SHP77 treated with DMSO at 0.1 percent for 48 hours (cell line): ENCODE results near the gene HTRA2.
"Not testable (repeated sequence)": the region's sequence is repeated elsewhere in the genome, so short reads cannot be mapped to it uniquely, and the experiment has no call there.

ENCODE experiments used
- DNase-seq: peaks from one replicate; lab custom pipeline; 2025; lab: John Stamatoyannopoulos, UW

The HTRA2 gene

DNA sequence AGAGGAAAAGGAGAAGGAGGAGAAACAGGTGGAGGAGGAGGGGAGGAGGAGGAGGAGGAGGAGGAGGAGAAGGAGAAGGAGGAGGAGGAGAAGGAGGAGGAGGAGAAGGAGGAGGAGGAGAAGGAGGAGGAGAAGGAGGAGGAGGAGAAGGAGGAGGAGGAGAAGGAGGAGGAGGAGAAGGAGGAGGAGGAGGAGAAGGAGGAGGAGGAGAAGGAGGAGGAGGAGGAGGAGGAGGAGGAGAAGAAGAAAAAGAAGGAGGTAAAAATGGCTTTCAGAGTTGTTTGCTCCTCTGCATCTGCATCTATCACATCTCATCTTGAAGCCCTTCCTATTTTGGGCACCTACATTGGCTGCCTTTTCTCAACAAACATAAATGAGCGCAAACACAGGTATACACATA, 31.3 kb downstream of the HTRA2 start:
- not testable (repeated sequence) for DNase-seq

DNA sequence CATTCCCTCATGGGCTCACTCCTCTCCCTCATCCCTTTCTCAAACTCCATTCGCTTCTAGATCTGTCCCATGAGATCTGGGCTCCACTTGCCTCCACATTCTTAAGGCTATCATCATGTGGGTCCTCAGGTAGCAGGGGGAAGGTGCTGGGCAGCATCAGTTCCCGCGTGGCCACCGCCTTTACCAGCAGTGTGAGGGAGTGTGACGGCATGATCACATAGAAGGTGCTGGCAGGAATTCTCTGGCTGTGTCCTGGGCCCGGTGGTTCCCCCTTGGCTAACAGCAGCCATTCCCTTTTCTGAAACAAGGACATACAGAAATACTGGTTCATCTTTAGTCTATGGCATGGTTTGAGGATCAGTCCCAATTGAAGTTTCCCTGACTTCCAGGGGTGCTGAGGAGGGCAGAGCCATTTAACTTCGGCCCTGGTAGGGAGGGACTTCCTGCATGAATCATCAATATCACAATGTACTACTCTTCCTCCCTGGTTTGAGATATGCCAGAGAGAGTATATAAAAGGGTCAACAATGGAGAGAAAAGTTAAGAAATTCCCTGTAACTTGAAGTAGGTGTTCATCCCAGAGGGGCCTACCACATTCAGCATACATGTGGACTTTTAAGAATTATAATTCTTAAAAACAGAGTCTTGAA, 32.5 kb downstream of the HTRA2 start:
- DNase-seq: no peak

DNA sequence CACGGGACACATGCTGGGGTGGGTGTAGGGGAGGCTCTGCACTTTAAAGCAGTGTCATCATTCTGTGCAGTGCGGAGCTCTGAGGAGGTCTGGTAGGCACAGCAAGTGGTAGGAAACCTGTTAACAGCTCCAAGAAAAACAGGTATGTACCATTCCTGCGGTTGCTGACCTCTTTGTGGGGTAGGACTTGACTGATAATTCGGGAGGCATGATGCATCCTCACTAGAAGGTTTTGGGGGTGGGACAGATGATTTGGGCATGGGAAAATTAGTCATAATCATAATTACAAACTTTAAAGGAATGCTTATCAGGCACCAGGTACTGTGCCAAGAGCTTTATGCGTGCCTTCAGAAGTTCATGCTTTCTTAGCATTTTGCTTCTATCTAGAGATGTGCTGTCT, 34.5 kb downstream of the HTRA2 start:
- no peak for DNase-seq

DNA sequence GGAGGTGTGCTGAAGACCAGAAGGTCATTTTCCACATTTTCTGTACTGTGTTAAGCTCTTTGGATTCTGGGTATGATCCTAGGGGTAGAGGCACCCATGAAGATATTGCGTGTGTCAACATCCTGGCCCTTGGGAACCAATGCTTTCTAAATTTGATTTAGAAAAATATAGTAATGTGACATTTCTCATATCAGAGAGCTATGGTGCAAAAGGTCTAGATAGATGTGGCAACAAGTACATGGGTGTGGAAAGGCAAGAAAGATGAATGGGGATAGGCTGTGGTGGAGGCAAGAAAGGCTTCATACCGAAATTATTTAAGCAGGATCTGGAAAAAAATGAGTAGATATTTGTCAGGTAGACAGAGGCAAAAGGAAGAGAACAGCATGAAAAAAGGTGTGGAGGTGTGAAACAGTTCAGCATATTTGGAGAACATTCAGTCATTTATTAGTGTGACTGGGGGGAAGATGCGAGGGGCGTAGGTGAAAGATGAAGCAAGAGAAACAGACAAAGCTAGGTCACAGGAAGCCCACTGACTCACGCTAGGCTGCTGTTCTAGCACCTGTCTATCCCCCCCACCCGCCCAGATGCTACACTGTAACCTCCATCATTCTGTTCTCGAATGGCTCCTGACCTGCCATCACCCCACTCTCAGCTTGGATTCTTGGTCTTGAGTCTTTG, 36.5 kb downstream of the HTRA2 start:
- no peak for DNase-seq

DNA sequence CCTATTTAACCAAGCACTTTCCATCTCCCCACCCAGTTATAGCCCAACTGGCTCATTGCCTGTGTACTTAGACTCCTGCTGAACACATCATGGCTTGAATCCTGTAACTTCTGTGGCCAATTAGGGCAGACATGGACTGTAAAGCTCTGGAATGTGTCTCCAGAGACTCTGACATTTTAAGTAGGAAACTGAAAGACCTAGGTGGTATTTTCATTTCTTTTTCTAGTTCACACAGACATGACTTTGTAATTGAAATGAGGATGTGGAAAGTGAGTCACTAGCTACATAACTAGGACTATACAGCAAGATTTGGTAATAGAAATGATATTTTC, 37.0 kb downstream of the HTRA2 start:
- no peak for DNase-seq

DNA sequence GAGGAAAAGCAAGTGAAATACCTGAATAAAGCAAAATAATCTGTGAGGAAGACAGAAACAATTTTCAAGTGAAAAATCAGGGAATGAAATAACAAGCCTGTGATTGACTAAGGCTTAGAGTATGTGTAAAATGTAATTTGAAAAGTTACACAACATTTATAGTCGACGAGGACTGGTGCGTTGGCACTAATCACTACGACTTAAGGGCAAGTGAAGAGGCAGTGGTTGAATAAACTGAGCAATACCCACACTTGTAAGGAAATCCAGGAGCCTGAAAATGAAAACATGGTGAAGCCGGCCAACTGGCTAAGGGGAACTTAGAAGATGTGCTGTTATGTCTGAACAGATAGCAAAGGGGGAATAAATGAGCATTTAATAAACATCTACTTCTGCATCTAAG, 38.1 kb downstream of the HTRA2 start:
- DNase-seq: no peak

DNA sequence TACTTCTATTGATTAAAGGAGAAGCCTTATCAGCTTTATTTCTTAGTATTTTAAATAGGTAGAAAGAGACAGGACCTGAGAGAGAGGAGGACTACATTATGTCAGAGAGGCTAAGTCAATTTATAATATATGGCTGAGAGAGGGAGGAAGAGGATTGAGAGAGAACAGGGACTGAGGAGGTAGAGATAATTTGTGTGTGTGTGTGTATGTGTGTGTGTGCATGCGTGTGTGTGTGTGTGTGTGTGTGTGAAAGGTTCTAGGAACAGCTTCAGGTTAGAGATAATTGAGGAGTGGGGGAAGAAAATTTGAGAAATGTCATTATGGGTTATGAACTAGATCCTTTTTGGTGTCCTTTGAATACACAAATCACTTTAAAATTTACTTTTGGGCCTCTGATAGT, 40.0 kb downstream of the HTRA2 start:
- DNase-seq: no peak

DNA sequence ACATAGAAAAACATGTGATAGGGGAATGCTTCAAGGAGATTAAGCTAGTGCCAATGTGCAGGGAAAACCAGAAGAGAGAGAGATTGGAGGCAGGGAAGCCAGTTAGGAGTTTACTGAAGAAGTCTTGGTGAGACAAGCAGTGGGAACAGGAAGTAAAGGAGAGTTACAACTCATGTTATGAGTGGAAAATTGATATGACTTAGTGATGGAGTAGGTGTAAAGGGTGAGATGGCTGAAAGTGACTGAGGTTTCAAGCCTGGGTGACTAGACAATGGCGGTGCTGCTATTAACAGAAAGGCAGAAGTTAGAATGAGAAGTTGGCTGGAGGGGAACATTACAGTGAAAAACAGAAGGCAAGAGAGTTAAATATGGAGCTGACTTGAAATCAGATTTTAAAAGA, 41.3 kb downstream of the HTRA2 start:
- no peak for DNase-seq

DNA sequence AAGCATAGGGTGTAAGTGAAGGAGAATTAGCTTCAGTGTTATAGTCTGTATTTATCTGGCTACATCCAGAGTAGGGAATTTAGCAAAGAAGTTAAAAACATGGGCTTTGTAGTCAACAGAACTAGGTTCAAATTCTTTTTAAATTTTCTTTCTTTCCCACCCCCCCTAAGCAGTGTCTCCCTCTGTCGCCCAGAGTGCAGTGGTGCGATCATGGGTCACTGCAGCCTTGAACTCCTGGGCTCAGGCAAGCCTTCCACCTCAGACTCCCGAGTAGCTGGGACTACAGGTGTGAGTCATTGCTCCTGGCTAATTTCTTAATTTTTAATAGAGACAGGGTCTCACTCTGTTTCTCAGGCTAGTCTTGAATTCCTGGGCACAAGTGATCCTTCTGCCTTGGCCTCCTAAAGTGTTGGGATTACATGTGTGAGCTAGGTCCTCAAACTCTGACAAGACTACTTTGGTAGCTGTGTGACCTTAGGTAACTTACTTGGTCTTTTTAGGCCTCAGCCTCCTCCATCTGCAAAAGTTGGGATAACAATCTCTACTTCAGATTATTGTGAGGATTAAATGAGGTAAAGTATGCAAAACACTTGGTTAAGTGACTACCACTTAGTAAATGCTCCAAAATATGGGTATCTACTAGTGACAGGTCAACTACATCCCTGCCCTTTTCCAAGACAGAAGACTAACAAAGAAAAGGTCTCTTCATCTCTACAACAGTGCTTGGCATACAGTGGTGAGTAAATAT, 42.6 kb downstream of the HTRA2 start:
- no peak for DNase-seq

DNA sequence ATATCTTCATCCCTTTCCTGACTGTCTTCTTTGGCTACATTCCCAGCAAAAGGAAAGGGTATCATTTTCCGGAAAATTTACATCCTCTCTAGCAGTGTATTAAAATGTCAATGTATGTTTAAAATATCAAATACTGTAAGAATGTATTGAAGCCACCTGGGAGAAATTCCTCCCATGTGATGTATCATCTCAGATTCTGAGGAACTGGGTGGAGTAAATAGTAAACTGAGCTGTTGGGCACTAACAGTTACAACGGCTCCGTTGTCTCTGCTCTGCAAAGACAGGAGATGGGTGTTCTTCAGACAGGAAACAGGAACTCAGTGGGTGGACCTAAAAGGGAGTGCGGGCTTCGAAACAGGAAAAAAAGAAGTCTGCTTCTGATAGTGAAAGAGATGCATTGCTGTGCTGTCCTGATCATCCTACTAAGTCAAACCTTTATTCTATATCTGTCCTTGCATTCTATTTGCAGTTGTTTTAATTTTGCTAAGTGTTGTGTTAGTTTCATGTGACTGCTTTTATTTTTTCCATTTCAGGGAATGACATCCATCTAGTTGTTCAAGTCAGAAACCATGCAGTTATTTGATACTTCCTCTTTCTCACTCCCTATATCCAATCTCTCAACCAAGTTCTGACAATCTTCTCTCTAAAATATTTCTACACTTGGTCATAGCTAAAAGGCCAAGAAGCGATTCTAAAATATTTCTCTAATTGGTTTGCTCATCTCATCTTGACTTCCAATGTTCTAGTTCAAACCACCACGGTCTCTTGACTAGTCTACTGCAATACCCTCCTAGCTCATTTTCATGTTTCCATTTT, 44.2 kb downstream of the HTRA2 start:
- no peak for DNase-seq

DNA sequence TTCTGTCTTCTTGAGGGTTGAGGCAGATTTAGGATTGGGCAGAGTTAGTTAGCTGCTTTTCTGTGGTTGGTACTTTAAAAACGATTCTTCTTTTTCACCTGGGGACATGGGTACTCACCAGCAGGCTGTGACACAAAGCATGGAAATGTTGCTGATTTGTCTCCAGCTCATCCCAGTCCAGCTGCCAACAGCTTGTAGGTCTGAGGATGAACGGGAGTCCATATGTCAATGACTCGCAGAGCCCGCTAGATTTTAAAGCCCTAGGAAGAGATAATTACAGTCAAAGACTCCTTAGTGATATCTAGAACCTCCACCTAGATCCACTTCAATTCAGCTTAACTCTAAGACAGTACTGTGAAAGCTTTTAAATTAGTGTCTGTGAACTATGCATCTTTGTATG, 45.6 kb downstream of the HTRA2 start:
- no peak for DNase-seq

DNA sequence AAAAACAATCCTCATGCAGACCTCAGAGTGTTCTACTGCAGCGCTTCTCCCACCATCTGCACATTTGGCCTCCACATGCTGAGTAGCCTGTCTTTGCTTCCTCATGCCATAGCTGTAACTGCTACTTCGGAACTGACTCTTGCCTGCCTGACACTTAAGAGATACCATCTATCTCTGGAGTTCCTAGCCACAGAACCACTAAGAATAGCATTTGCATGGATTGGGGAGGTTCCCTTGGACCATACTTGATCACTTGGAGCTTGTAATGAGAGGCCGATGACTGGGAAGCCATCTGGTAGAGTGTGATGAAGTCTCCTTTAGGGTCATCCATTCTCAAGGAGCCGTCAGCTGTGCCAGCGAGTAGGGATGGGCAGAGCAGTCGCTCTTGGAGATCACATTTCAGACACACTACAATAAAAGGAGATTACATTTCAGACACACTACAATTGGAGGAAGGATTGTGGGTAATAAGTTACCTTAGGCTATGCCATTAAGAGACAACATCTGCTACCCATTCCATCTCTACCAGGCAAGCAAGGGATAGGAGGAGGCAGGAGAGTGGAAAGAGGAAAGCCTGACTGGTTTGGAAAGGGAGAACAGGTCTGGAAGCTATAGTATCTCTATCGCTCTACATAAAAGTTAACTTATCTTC, 46.6 kb downstream of the HTRA2 start:
- DNase-seq: no peak

DNA sequence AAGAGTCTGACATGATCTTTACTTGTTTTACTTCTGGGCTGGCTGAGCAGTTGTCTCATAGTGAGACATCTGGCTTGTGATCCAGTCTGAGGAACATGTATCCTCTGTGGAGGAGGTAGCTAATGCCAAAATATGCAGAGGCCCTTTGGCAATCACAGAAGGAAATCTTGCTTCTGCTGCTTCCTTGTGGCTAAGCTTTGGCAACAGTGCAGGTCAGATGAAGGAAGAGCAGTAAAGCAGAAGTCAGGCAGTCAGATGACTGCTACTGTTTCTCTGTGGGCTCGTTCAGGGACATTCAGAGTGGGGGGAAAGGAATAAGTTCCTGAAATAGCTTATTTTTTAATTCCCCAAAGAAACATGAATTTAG, 47.1 kb downstream of the HTRA2 start:
- no peak for DNase-seq

DNA sequence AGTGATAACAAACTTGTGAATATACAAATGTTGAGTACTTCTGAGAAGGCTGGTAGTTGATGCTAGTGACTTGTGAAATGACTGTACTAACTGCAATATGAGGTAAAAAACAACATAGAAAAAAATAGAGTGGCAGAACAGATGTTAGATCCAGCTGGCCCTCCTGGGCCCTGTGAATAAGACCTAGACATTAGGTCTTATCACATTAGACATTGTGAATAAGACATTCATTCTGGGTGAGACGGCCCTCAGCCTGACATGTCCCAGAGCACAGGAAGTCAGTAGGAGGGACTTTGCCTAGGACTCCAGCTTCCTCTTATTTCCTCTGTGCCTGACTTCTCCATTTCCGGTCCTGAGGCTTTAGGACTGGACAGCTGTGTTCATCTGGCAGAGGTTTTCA, 47.7 kb downstream of the HTRA2 start:
- no peak for DNase-seq

DNA sequence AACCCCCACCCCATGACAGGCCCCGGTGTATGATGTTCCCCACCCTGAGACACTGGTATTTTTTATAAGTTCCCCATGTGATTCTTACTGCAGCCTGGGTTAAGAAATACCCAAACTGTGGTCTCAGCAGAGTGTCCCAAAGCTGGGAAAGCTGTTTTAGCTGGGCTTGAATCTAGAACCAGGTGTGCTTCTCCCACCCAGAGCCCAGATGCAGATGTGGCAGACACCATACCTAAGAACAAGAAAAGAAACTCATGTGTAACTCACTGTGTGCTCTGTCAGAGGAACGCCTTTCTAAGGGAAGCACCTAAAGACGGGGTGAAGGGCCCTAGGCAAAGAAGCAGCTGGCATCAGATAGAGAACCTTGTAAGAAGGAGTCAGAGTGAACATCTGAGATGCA, 48.7 kb downstream of the HTRA2 start:
- no peak for DNase-seq

DNA sequence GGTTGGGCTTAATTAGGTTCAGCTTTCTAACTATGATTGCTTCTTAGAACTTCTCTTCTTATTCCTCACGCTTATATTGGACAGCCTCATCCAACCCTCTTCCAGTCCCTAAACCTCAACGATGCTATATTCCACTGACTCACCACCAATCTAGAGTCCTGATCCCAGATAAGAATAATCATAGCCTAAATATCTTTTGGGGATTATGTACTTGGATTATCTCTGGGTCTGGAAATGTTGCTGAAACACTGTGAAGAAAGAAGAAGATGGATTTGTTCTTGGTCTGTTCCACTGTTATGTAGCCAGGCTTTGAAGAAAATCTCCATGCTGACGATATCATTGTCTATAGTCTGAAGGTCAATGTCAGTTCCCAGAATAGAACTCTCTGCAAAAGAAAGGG, 51.7 kb downstream of the HTRA2 start:
- no peak for DNase-seq

DNA sequence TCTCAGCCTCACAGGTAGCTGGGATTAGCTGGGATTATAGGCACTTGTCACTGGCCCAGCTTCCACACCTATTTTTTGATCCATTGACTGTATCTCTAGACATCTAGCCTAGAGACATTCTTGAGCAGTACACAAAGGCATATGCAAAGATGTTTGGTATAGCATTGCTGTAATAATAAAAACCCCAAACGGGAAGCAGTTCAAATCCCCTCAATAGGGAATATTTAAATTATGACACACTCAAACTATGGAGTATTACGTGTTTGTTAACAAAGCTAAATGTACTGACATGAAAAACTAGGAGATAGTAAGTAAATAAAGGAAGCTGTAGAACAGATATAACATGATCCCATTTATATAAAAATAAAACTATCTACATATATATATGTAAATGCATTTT, 52.5 kb downstream of the HTRA2 start:
- no peak for DNase-seq
